Suprapubic skin (tissue), 4 donors: ENCODE results near the gene ACVR1. TPM values are rescaled to one million over a fixed set of nuclear protein-coding genes. Genes with fewer than 3 reads are reported as not detected.

Experiments used
- DNase-seq, 2 donors: peaks; one replicate each; pipeline ENCODE4 v3.0.0-alpha.2; 2019; ENCODE audit warnings: low spot score in 2 of 2
- H3K27ac ChIP-seq: fragments of 200-600 bp; sonication (generic); one replicate; pipeline ENCODE4 v1.5.1; 2019
- H3K27me3 ChIP-seq: fragments of 200-600 bp; sonication (generic); one replicate; pipeline ENCODE4 v1.5.1; 2019
- H3K36me3 ChIP-seq: fragments of 200-600 bp; sonication (generic); one replicate; pipeline ENCODE4 v1.5.1; 2019
- H3K4me1 ChIP-seq: fragments of 200-600 bp; sonication (generic); one replicate; pipeline ENCODE4 v1.5.1; 2019
- H3K4me3 ChIP-seq: fragments of 200-600 bp; sonication (generic); one replicate; pipeline ENCODE4 v1.5.1; 2019; ENCODE audit warnings: mild to moderate bottlenecking
- H3K9me3 ChIP-seq: fragments of 200-600 bp; sonication (generic); one replicate; pipeline ENCODE4 v1.5.1; 2019
- EP300 ChIP-seq: sonication (generic); formaldehyde crosslinking; IDR thresholded peaks from one replicate; pipeline ENCODE4 v1.6.1; 2017; ENCODE audit warnings: antibody characterized with exemption
- POLR2A ChIP-seq, 2 donors: fragments of 450-650 bp; IDR thresholded peaks; one replicate each; pipeline ENCODE4 v1.6.1; 2017; ENCODE audit warnings: antibody characterized with exemption in 2 of 2, mild to moderate bottlenecking in 2 of 2, moderate library complexity in 2 of 2
- POLR2AphosphoS5 ChIP-seq, 3 donors: sonication (generic); formaldehyde crosslinking; IDR thresholded peaks; one replicate each; pipeline ENCODE4 v1.6.1; 2017; ENCODE audit warnings: antibody characterized with exemption in 3 of 3
- WGBS: methylation state at CpG from one replicate; pipeline ENCODE4 v1.1.5; 2018; 5-methylcytosine and 5-hydroxymethylcytosine counted together
- total RNA-seq, 4 donors: library from RNA; depleted of rRNA; stranded (reverse); fragments of >200 nt; gene quantifications; one replicate each; pipeline ENCODE4 v1.1.0, GENCODE V29; 2016
- TF ChIP-seq, protein P1 (sequence below), 2 donors: fragments of 200-600 bp in 1 of 2; fragments of 450-650 bp in 1 of 2; sonication (generic) in 1 of 2; IDR thresholded peaks; one replicate each; pipeline ENCODE4 v1.5.1; 2016 to 2019; ENCODE audit warnings: antibody characterized with exemption in 2 of 2, mild to moderate bottlenecking in 1 of 2, moderate library complexity in 1 of 2

Gene ACVR1
- total RNA-seq, 4 donors from 2014 or later = 17.5 to 20.6 (median 18.5) TPM

DNA sequence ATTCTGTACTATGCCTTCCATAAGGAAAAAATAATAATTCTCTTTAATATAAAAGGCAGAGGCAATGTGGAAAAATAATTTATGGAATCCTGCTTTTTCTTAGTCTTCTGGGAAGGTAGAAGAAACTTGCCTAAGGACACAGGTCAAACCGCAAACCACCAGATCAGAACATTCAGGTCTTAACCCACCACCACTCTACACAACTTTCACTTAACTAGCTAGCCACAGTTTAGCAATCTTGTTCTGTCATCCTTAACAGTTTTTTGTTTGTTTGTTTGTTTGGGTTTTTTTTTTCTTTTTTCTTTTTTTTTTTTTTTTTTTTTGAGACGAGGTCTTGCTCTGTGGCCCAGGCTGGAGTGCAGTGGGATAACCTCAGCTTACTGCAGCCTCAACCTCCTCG is 70.6 kb downstream of the ACVR1 start:
- H3K27ac ChIP-seq = no peak overlapping the region
- H3K9me3 ChIP-seq = no peaks in the 10 kb centered on the region
- no peak for DNase-seq
- TF ChIP-seq, protein P1, sequence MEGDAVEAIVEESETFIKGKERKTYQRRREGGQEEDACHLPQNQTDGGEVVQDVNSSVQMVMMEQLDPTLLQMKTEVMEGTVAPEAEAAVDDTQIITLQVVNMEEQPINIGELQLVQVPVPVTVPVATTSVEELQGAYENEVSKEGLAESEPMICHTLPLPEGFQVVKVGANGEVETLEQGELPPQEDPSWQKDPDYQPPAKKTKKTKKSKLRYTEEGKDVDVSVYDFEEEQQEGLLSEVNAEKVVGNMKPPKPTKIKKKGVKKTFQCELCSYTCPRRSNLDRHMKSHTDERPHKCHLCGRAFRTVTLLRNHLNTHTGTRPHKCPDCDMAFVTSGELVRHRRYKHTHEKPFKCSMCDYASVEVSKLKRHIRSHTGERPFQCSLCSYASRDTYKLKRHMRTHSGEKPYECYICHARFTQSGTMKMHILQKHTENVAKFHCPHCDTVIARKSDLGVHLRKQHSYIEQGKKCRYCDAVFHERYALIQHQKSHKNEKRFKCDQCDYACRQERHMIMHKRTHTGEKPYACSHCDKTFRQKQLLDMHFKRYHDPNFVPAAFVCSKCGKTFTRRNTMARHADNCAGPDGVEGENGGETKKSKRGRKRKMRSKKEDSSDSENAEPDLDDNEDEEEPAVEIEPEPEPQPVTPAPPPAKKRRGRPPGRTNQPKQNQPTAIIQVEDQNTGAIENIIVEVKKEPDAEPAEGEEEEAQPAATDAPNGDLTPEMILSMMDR (IDR thresholded peaks at IDR 0.05) = no peak
- TF ChIP-seq POLR2A (IDR thresholded peaks at IDR 0.05) = no peak
- no peak for TF ChIP-seq POLR2AphosphoS5 (IDR thresholded peaks at IDR 0.05)
- no peak for TF ChIP-seq EP300
- no peak overlapping the region for H3K4me3 ChIP-seq
- WGBS = 96% methylated on average over 3 of the region's 3 CpGs
- H3K27me3 ChIP-seq = no peaks in the 10 kb centered on the region
- no peaks in the 10 kb centered on the region for H3K36me3 ChIP-seq
- H3K4me1 ChIP-seq = peaks cover 15% of the 10 kb centered on the region

DNA sequence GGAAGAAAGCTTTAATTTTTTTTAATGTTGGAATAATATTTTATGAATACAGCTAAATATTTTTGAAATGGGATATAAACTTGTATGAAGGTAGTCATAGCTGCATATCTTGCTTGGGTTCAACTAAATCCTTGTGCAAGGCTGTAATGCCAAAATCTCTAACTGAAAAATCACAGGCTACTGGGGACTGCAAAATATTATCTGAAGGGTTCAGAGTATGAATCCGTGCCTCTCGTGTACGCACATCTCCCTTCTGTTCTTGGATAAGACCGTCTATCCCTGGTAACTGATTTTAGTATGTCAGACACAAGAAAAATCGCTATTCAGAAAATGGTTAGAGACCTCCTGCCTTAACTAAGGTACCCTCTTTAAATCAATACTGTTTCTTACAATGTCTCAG is 71.8 kb downstream of the ACVR1 start:
- no peaks in the 10 kb centered on the region for H3K9me3 ChIP-seq
- DNase-seq = no peak
- H3K36me3 ChIP-seq = no peaks in the 10 kb centered on the region
- H3K4me1 ChIP-seq = peaks cover 5% of the 10 kb centered on the region
- no peak overlapping the region for H3K4me3 ChIP-seq
- WGBS = 99% methylated on average over 5 of the region's 5 CpGs
- no peaks in the 10 kb centered on the region for H3K27me3 ChIP-seq
- TF ChIP-seq POLR2A (IDR thresholded peaks at IDR 0.05) (no peak), POLR2AphosphoS5 (IDR thresholded peaks at IDR 0.05) (no peak), EP300 (no peak)
- TF ChIP-seq, protein P1 (IDR thresholded peaks at IDR 0.05) = no peak
- no peak overlapping the region for H3K27ac ChIP-seq

DNA sequence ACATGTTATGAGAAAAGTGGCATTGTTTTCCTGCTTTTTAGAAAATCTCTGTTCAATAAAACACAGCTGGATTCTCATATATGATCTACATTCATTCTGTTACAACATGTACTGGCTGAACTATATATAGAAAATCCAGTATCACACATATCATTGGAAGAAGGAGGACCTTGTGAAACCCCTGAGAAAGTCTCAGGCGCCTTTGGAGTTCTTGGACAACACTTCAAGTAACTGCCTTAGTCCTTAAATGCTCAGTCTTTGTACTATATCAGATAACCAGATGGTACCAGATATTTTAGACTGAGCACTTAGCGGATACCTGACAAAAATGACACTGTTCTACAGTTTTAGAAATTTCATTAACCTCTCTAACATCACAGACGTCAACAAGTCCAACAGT is 72.2 kb downstream of the ACVR1 start:
- no peak overlapping the region for H3K27ac ChIP-seq
- WGBS = 94% methylated on average over 3 of the region's 3 CpGs
- H3K9me3 ChIP-seq = no peaks in the 10 kb centered on the region
- no peaks in the 10 kb centered on the region for H3K27me3 ChIP-seq
- peaks cover 3% of the 10 kb centered on the region for H3K4me1 ChIP-seq
- H3K4me3 ChIP-seq = no peak overlapping the region
- TF ChIP-seq EP300 = no peak
- TF ChIP-seq, protein P1 (IDR thresholded peaks at IDR 0.05) = no peak
- TF ChIP-seq POLR2AphosphoS5 (IDR thresholded peaks at IDR 0.05) = no peak
- TF ChIP-seq POLR2A (IDR thresholded peaks at IDR 0.05) = no peak
- no peaks in the 10 kb centered on the region for H3K36me3 ChIP-seq
- no peak for DNase-seq

DNA sequence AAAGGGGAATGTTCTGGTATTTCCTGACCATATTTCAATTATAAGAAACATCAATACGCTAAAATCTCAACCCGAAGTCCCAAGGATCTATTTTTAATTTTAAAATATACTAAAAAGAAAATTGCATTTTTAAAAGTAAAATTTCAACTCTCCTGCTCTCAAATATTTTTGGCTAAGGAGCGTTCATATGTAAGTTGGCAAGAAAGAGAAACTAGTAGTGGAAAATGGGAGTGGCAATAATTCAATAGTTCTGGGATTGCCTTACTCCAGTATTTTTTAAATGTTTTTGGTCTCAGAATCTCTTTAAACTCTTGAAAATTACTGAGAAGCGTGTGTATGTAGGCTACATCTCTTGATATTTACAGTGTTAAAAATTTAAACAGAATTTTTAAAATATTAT is 72.7 kb downstream of the ACVR1 start:
- H3K4me1 ChIP-seq = no peaks in the 10 kb centered on the region
- 70% methylated on average over 4 of the region's 4 CpGs for WGBS
- H3K27ac ChIP-seq = no peak overlapping the region
- DNase-seq = no peak
- no peaks in the 10 kb centered on the region for H3K9me3 ChIP-seq
- no peak overlapping the region for H3K4me3 ChIP-seq
- H3K36me3 ChIP-seq = no peaks in the 10 kb centered on the region
- TF ChIP-seq, protein P1 (IDR thresholded peaks at IDR 0.05) = no peak
- TF ChIP-seq POLR2A (IDR thresholded peaks at IDR 0.05) = no peak
- TF ChIP-seq POLR2AphosphoS5 (IDR thresholded peaks at IDR 0.05) = no peak
- H3K27me3 ChIP-seq = no peaks in the 10 kb centered on the region

DNA sequence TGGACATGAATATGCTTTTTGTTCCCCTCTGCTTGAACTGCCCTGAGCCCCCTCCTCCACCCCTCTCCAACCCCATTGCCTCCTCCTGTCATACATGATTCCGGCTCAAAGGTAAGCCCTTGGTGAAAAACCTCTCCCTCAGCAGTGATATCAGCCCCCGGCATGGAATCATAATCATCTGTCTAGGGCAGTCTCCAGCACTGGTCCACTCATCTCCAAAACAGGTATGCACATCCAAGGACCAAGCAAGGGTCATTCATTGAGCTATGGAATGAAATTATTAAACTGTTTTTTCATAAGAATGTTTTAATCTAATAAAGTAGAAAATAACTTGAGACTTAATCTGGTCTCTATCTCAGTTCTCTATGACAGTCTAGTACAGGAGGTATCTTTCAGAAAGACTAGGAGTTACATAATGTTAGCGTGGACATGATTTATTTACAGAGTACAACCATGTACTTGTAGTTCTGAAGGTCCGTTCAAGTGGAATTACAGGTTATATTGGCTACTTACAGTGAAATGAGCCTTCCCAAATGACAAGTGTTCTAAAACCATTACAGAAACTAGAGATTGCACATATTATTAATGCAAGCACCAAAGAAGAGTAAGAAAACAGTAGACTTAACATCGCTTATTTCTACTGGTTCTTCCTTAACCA is 75.2 kb downstream of the ACVR1 start:
- TF ChIP-seq POLR2AphosphoS5 (IDR thresholded peaks at IDR 0.05) (no peak), EP300 (no peak), POLR2A (IDR thresholded peaks at IDR 0.05) (no peak)
- TF ChIP-seq, protein P1 (IDR thresholded peaks at IDR 0.05) = no peak
- H3K27ac ChIP-seq = no peak overlapping the region
- H3K36me3 ChIP-seq = peaks cover 7% of the 10 kb centered on the region
- DNase-seq = no peak
- 97% methylated on average over 5 of the region's 5 CpGs for WGBS
- H3K27me3 ChIP-seq = no peaks in the 10 kb centered on the region
- no peaks in the 10 kb centered on the region for H3K4me1 ChIP-seq
- H3K4me3 ChIP-seq = no peak overlapping the region
- no peaks in the 10 kb centered on the region for H3K9me3 ChIP-seq
